ENCODE data around the gene MARCHF4. TPM values are rescaled to one million over a fixed set of nuclear protein-coding genes. Genes with fewer than 3 reads are reported as not detected.

MARCHF4 gene
- total RNA-seq, 1 experiment from 2014 or later, result not detected

DNA sequence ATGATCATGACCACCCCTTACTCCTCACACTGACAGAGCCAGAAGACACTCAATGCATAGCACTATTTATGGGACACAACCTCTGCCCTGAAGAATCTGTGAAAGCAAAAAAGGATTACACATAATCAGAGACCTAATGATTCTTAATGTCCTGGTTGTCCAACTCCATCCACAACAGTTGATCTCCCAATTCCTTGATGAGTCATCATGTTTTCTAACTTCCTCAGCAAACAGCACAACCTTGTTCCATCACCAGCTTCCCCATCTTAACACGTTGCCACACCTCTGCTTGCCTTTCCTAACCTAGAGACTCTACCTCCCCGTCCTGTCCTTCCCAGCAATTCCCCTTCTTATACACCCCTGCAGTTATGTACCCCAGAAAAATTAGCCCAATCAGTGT, 13.2 kb upstream of the MARCHF4 start:
- CTCF ChIA-PET, result no interaction called here
- ATAC-seq (no peak), DNase-seq (ENCODE audit: low read depth, low spot score) (no peak)
- Histone ChIP-seq H3K27ac (ENCODE audit: low read depth, low read length) (no peak overlapping the region), H3K4me3 (replicated peaks in 1 of 2; ENCODE audit: low read depth in 1 of 2, low read length in 2 of 2) (no peak overlapping the region), H3K9me3 (ENCODE audit: control insufficient read depth in 1 of 2, insufficient read depth in 1 of 2, low read depth in 1 of 2, low read length in 2 of 2) (no peaks in the 10 kb centered on the region), H3K4me2 (ENCODE audit: low read length) (no peak overlapping the region), H3K4me1 (ENCODE audit: control insufficient read depth in 1 of 2, insufficient read depth in 2 of 2, low read length in 2 of 2) (no peaks in the 10 kb centered on the region), H3K36me3 (ENCODE audit: control insufficient read depth in 1 of 2, insufficient read depth in 2 of 2, low read length in 2 of 2) (no peaks in the 10 kb centered on the region), H3K9me2 (ENCODE audit: insufficient read depth) (no peaks in the 10 kb centered on the region), H3K9ac (ENCODE audit: low read length) (no peak overlapping the region), H3K79me2 (ENCODE audit: insufficient read depth, low read length) (no peaks in the 10 kb centered on the region), H3K27me3 (ENCODE audit: insufficient read depth, low read length) (no peaks in the 10 kb centered on the region), H2AFZ (ENCODE audit: low read depth, low read length, poor library complexity, severe bottlenecking) (no peak overlapping the region), H4K20me1 (ENCODE audit: insufficient read depth) (no peaks in the 10 kb centered on the region)
- TF ChIP-seq EGR1 (IDR thresholded peaks at IDR 0.05; ENCODE audit: low read depth) (no peak), POLR2AphosphoS5 (IDR thresholded peaks at IDR 0.05; ENCODE audit: low read depth, low read length) (no peak), RAD21 (IDR thresholded peaks at IDR 0.05; ENCODE audit: low read depth) (no peak), FOSL1 (IDR thresholded peaks at IDR 0.05; ENCODE audit: low read depth) (no peak), ZFX (IDR thresholded peaks at IDR 0.05) (no peak), SIN3A (IDR thresholded peaks at IDR 0.05; ENCODE audit: low read depth) (no peak), EZH2phosphoT487 (IDR thresholded peaks at IDR 0.05; ENCODE audit: borderline replicate concordance) (no peak), CBX3 (IDR thresholded peaks at IDR 0.05; ENCODE audit: low read depth) (no peak), POLR2A (IDR thresholded peaks at IDR 0.05; ENCODE audit: borderline replicate concordance, extremely low read depth, insufficient read depth, insufficient read length) (no peak), ELF1 (IDR thresholded peaks at IDR 0.05; ENCODE audit: borderline replicate concordance, low read depth) (no peak), YY1 (IDR thresholded peaks at IDR 0.05; ENCODE audit: extremely low read depth, insufficient replicate concordance, low read depth, low read length) (no peak), SRF (IDR thresholded peaks at IDR 0.05; ENCODE audit: low read depth) (no peak), CEBPB (IDR thresholded peaks at IDR 0.05; ENCODE audit: low read depth) (no peak), TCF7L2 (IDR thresholded peaks at IDR 0.05; ENCODE audit: borderline replicate concordance, extremely low read depth, insufficient read depth, insufficient read length) (no peak)
- TF ChIP-seq, protein P1, sequence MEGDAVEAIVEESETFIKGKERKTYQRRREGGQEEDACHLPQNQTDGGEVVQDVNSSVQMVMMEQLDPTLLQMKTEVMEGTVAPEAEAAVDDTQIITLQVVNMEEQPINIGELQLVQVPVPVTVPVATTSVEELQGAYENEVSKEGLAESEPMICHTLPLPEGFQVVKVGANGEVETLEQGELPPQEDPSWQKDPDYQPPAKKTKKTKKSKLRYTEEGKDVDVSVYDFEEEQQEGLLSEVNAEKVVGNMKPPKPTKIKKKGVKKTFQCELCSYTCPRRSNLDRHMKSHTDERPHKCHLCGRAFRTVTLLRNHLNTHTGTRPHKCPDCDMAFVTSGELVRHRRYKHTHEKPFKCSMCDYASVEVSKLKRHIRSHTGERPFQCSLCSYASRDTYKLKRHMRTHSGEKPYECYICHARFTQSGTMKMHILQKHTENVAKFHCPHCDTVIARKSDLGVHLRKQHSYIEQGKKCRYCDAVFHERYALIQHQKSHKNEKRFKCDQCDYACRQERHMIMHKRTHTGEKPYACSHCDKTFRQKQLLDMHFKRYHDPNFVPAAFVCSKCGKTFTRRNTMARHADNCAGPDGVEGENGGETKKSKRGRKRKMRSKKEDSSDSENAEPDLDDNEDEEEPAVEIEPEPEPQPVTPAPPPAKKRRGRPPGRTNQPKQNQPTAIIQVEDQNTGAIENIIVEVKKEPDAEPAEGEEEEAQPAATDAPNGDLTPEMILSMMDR (IDR thresholded peaks at IDR 0.05 in 2 of 3, conservative IDR thresholded peaks at IDR 0.05 in 1 of 3; ENCODE audit: borderline replicate concordance in 1 of 3, insufficient read depth in 1 of 3, low read depth in 2 of 3, low read length in 2 of 3), result no peak
- TF ChIP-seq, protein P2, sequence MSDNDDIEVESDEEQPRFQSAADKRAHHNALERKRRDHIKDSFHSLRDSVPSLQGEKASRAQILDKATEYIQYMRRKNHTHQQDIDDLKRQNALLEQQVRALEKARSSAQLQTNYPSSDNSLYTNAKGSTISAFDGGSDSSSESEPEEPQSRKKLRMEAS (IDR thresholded peaks at IDR 0.05), result no peak
- TF ChIP-seq, protein P3, sequence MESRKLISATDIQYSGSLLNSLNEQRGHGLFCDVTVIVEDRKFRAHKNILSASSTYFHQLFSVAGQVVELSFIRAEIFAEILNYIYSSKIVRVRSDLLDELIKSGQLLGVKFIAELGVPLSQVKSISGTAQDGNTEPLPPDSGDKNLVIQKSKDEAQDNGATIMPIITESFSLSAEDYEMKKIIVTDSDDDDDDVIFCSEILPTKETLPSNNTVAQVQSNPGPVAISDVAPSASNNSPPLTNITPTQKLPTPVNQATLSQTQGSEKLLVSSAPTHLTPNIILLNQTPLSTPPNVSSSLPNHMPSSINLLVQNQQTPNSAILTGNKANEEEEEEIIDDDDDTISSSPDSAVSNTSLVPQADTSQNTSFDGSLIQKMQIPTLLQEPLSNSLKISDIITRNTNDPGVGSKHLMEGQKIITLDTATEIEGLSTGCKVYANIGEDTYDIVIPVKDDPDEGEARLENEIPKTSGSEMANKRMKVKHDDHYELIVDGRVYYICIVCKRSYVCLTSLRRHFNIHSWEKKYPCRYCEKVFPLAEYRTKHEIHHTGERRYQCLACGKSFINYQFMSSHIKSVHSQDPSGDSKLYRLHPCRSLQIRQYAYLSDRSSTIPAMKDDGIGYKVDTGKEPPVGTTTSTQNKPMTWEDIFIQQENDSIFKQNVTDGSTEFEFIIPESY (IDR thresholded peaks at IDR 0.05; ENCODE audit: extremely low read depth, insufficient replicate concordance, low read length), result no peak
- TF ChIP-seq, protein P4, sequence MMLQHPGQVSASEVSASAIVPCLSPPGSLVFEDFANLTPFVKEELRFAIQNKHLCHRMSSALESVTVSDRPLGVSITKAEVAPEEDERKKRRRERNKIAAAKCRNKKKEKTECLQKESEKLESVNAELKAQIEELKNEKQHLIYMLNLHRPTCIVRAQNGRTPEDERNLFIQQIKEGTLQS (IDR thresholded peaks at IDR 0.05), result no peak
- TF ChIP-seq, protein P5, sequence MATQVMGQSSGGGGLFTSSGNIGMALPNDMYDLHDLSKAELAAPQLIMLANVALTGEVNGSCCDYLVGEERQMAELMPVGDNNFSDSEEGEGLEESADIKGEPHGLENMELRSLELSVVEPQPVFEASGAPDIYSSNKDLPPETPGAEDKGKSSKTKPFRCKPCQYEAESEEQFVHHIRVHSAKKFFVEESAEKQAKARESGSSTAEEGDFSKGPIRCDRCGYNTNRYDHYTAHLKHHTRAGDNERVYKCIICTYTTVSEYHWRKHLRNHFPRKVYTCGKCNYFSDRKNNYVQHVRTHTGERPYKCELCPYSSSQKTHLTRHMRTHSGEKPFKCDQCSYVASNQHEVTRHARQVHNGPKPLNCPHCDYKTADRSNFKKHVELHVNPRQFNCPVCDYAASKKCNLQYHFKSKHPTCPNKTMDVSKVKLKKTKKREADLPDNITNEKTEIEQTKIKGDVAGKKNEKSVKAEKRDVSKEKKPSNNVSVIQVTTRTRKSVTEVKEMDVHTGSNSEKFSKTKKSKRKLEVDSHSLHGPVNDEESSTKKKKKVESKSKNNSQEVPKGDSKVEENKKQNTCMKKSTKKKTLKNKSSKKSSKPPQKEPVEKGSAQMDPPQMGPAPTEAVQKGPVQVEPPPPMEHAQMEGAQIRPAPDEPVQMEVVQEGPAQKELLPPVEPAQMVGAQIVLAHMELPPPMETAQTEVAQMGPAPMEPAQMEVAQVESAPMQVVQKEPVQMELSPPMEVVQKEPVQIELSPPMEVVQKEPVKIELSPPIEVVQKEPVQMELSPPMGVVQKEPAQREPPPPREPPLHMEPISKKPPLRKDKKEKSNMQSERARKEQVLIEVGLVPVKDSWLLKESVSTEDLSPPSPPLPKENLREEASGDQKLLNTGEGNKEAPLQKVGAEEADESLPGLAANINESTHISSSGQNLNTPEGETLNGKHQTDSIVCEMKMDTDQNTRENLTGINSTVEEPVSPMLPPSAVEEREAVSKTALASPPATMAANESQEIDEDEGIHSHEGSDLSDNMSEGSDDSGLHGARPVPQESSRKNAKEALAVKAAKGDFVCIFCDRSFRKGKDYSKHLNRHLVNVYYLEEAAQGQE (IDR thresholded peaks at IDR 0.05; ENCODE audit: low read depth), result no peak
- POLR2A ChIA-PET, result no interaction called here
- RAD21 ChIA-PET (ENCODE audit: low non-redundant PET in 1 of 2, low total read pairs in 2 of 2, uncharacterized antibody in 2 of 2, unreplicated experiment in 2 of 2), result no interaction called here
- BruUV-seq (replicated peaks), result no TSS peak
- intact Hi-C loops (cut with micrococcal nuclease), result no loop called here

All from HCT116 (cell line).